ENCODE measurements around the gene CR1L. TPM values are rescaled to one million over a fixed set of nuclear protein-coding genes. Genes with fewer than 3 reads are reported as not detected.

The CR1L gene
- total and polyA plus RNA-seq, 9 of the 15 experiments (the other 6 are each of a cell fraction or from before 2014, with no cell fraction given): 10.1 to 74.8 (median 34.3) TPM

DNA sequence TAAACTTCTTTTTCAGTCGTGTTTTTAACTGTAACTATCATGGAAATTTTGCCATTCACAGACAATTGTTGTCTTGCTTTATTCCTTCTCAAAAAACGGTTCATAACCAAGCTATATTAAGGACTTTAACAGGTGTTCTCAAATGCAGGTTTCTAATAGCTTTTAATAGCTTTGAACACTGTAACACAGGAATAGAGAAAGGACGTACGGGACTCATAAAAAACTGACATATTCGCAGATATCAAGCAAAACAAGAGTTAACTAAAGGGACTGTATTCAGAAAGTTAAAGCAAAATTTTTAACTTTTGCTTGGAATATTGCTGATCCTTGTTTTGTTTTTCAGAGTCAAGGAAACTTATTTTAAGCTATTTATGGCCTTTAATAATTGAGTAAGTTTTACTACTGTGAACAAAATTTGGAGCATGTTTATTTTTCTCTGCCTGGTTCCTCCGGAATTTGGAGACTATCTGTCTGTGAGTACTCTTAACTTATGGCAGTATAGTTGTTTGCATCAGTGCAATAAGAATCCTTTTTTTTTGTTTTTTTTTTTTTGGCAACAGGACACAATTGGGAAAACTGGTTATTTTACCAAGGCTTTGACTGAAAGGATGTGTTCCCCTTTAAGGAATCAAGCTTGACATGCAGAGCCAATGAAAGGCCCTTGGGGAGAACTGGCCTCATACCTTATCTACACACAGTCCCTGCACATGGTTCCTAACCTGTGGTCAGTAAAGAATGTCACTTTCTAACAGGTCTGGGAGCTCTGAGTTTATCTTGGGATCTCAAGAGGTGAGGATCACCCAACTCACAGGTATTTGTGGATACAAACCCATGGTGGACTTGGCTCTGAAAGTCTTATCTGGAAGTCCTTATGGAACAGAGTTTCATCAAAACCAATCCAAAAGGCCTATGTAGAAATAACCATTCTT is 101.2 kb downstream of the CR1L start (continued):
- TF ChIP-seq, protein P1, sequence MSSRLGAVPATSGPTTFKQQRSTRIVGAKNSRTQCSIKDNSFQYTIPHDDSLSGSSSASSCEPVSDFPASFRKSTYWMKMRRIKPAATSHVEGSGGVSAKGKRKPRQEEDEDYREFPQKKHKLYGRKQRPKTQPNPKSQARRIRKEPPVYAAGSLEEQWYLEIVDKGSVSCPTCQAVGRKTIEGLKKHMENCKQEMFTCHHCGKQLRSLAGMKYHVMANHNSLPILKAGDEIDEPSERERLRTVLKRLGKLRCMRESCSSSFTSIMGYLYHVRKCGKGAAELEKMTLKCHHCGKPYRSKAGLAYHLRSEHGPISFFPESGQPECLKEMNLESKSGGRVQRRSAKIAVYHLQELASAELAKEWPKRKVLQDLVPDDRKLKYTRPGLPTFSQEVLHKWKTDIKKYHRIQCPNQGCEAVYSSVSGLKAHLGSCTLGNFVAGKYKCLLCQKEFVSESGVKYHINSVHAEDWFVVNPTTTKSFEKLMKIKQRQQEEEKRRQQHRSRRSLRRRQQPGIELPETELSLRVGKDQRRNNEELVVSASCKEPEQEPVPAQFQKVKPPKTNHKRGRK (tag; IDR thresholded peaks at IDR 0.05): no peak
- no peak for TF ChIP-seq SIRT6 (IDR thresholded peaks at IDR 0.05; ENCODE audit: low read depth, low read length)
- TF ChIP-seq GTF2A2 (tag; IDR thresholded peaks at IDR 0.05): no peak
- TF ChIP-seq FOXA1 (IDR thresholded peaks at IDR 0.05; ENCODE audit: borderline replicate concordance): no peak
- TF ChIP-seq, protein P2, sequence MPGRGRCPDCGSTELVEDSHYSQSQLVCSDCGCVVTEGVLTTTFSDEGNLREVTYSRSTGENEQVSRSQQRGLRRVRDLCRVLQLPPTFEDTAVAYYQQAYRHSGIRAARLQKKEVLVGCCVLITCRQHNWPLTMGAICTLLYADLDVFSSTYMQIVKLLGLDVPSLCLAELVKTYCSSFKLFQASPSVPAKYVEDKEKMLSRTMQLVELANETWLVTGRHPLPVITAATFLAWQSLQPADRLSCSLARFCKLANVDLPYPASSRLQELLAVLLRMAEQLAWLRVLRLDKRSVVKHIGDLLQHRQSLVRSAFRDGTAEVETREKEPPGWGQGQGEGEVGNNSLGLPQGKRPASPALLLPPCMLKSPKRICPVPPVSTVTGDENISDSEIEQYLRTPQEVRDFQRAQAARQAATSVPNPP (IDR thresholded peaks at IDR 0.05; ENCODE audit: borderline replicate concordance, insufficient read depth, insufficient read length): no peak
- no peak for TF ChIP-seq MAFK (IDR thresholded peaks at IDR 0.05; ENCODE audit: low read length)
- TF ChIP-seq ZBTB7A (IDR thresholded peaks at IDR 0.05; ENCODE audit: borderline replicate concordance, control insufficient read depth, low read depth, low read length): no peak
- TF ChIP-seq LEF1 (IDR thresholded peaks at IDR 0.05): peak; percentile 54; the same call in 1 of the 2 replicates
- TF ChIP-seq FOXJ2 (tag; IDR thresholded peaks at IDR 0.05): no peak
- TF ChIP-seq, protein P3, sequence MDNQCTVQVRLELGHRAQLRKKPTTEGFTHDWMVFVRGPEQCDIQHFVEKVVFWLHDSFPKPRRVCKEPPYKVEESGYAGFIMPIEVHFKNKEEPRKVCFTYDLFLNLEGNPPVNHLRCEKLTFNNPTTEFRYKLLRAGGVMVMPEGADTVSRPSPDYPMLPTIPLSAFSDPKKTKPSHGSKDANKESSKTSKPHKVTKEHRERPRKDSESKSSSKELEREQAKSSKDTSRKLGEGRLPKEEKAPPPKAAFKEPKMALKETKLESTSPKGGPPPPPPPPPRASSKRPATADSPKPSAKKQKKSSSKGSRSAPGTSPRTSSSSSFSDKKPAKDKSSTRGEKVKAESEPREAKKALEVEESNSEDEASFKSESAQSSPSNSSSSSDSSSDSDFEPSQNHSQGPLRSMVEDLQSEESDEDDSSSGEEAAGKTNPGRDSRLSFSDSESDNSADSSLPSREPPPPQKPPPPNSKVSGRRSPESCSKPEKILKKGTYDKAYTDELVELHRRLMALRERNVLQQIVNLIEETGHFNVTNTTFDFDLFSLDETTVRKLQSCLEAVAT (IDR thresholded peaks at IDR 0.05): peak in 1 of 2 experiments; percentile 85; a peak in 2 of 4 replicates
- TF ChIP-seq, protein P4, sequence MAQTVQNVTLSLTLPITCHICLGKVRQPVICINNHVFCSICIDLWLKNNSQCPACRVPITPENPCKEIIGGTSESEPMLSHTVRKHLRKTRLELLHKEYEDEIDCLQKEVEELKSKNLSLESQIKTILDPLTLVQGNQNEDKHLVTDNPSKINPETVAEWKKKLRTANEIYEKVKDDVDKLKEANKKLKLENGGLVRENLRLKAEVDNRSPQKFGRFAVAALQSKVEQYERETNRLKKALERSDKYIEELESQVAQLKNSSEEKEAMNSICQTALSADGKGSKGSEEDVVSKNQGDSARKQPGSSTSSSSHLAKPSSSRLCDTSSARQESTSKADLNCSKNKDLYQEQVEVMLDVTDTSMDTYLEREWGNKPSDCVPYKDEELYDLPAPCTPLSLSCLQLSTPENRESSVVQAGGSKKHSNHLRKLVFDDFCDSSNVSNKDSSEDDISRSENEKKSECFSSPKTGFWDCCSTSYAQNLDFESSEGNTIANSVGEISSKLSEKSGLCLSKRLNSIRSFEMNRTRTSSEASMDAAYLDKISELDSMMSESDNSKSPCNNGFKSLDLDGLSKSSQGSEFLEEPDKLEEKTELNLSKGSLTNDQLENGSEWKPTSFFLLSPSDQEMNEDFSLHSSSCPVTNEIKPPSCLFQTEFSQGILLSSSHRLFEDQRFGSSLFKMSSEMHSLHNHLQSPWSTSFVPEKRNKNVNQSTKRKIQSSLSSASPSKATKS (CRISPR knock-in tag; IDR thresholded peaks at IDR 0.05): no peak
- peak; percentile 58 for TF ChIP-seq NFYB (IDR thresholded peaks at IDR 0.05; ENCODE audit: extremely low read depth, insufficient read length)
- TF ChIP-seq HNRNPLL (IDR thresholded peaks at IDR 0.05; ENCODE audit: low read depth, low read length, poor library complexity, severe bottlenecking): no peak
- TF ChIP-seq DIDO1 (tag; IDR thresholded peaks at IDR 0.05; ENCODE audit: low read depth): no peak
- TF ChIP-seq, protein P5, sequence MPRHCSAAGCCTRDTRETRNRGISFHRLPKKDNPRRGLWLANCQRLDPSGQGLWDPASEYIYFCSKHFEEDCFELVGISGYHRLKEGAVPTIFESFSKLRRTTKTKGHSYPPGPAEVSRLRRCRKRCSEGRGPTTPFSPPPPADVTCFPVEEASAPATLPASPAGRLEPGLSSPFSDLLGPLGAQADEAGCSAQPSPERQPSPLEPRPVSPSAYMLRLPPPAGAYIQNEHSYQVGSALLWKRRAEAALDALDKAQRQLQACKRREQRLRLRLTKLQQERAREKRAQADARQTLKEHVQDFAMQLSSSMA (CRISPR knock-in tag; IDR thresholded peaks at IDR 0.05): no peak
- no peak for TF ChIP-seq CBX5 (IDR thresholded peaks at IDR 0.05; ENCODE audit: borderline replicate concordance, low read depth)
- no peak for TF ChIP-seq POLR3A (IDR thresholded peaks at IDR 0.05; ENCODE audit: borderline replicate concordance, extremely low read depth, insufficient read depth, insufficient read length)
- no peak for TF ChIP-seq NR4A1 (CRISPR knock-in tag; IDR thresholded peaks at IDR 0.05)
- TF ChIP-seq NR4A1 (tag; IDR thresholded peaks at IDR 0.05): peak; percentile 46; the same call in 1 of the 2 replicates
- no peak for TF ChIP-seq NFE2 (IDR thresholded peaks at IDR 0.05; ENCODE audit: low read depth)

All from K562 (cell line).